ENCODE results near the gene CETN3.

Gene CETN3

DNA sequence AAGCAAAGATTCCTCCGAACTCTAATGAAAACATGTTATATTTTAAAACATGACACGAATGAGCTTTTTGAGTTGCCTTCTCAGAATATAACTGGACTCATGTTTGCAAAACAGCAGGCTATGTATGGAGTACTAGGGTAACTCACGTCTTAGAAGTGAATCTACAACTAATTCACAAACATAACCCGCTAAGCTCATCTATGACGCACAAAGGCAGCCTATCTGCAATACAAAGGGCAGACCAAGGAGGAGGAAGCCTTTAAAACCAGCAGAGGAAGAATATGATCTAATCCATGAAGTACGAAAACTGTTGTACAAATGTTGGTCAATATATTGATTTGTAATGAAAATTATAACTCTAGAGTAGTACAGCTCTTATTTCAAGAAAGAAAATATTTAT is 67.0 kb downstream of the CETN3 start:
- DNase-seq (ENCODE audit: low read depth) = no peak
- no peak for TF ChIP-seq CTCF (IDR thresholded peaks at IDR 0.05; ENCODE audit: insufficient read depth, low read depth, low read length, missing control alignments)
- no peak overlapping the region for H3K4me3 ChIP-seq (ENCODE audit: low read length)

Measured in epithelial cell of esophagus (primary cell).